Breast epithelium (tissue), 3 donors: ENCODE results near the gene SF3B2.

Experiments
- POLR2A ChIP-seq: fragments of 450-650 bp; IDR thresholded peaks from one replicate; pipeline ENCODE4 v1.6.1; 2016; ENCODE audit warnings: antibody characterized with exemption, mild to moderate bottlenecking, moderate library complexity
- POLR2AphosphoS5 ChIP-seq, 3 donors: sonication (generic); formaldehyde crosslinking; IDR thresholded peaks; one replicate each; pipeline ENCODE4 v1.6.1; 2017; ENCODE audit warnings: antibody characterized with exemption in 3 of 3
- TF ChIP-seq, protein P1 (sequence below), 3 donors: fragments of 450-650 bp; IDR thresholded peaks; one replicate each; pipeline ENCODE4 v1.5.1; 2016 to 2017; ENCODE audit warnings: antibody characterized with exemption in 3 of 3, mild to moderate bottlenecking in 3 of 3, moderate library complexity in 3 of 3

DNA sequence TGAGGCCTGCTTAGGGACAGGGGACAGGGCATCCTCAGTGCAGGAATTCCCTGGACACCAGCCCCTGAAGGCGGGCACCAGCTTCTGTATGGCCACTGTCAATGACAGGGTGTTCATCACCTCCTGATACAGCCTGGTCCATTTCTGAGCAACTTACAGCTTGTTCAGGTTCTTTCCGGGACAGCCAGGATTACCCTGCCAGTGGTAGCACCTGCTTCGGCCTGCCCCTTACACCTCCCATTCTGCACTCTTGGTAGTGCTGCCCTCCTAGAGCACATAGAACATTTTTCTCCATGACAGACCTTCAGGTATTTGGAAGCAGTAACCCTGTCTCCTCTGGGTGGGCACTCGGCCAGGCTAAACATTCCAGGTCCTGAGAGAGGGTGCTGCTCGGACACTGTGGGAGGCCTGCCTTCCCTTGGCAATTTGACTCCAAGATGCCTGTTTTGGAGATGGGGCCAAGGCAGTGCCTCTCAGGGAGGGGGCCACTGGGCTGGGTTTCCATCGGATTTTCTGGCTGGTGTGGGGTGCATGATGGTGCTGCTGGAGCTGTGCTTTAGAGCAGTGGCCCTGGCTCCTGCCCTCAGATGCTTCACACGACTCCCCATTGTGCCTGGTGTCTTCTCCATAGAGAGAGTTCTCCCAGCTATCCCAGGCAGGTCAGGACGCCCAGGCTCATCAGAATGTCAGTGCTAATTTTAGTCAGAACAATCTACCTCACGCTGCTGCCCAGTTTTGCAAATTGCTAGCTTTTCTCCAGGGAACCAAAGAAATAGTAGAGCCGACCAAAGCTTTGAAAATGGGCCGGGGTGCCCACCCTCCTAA is 4.4 kb upstream of the SF3B2 start:
- TF ChIP-seq POLR2AphosphoS5 (IDR thresholded peaks at IDR 0.05) (no peak), POLR2A (no peak)
- TF ChIP-seq, protein P1, sequence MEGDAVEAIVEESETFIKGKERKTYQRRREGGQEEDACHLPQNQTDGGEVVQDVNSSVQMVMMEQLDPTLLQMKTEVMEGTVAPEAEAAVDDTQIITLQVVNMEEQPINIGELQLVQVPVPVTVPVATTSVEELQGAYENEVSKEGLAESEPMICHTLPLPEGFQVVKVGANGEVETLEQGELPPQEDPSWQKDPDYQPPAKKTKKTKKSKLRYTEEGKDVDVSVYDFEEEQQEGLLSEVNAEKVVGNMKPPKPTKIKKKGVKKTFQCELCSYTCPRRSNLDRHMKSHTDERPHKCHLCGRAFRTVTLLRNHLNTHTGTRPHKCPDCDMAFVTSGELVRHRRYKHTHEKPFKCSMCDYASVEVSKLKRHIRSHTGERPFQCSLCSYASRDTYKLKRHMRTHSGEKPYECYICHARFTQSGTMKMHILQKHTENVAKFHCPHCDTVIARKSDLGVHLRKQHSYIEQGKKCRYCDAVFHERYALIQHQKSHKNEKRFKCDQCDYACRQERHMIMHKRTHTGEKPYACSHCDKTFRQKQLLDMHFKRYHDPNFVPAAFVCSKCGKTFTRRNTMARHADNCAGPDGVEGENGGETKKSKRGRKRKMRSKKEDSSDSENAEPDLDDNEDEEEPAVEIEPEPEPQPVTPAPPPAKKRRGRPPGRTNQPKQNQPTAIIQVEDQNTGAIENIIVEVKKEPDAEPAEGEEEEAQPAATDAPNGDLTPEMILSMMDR (IDR thresholded peaks at IDR 0.05): no peak
